Measurements from ENCODE around the gene NOP9.

The NOP9 gene

GRCh38 chr14:24317141-24317928 lies 17.7 kb downstream of the NOP9 start:
- TF ChIP-seq CTCF (IDR thresholded peaks at IDR 0.05; ENCODE audit: extremely low read depth, missing control alignments): no peak
- DNase-seq (ENCODE audit: low spot score): no peak

DNA sequence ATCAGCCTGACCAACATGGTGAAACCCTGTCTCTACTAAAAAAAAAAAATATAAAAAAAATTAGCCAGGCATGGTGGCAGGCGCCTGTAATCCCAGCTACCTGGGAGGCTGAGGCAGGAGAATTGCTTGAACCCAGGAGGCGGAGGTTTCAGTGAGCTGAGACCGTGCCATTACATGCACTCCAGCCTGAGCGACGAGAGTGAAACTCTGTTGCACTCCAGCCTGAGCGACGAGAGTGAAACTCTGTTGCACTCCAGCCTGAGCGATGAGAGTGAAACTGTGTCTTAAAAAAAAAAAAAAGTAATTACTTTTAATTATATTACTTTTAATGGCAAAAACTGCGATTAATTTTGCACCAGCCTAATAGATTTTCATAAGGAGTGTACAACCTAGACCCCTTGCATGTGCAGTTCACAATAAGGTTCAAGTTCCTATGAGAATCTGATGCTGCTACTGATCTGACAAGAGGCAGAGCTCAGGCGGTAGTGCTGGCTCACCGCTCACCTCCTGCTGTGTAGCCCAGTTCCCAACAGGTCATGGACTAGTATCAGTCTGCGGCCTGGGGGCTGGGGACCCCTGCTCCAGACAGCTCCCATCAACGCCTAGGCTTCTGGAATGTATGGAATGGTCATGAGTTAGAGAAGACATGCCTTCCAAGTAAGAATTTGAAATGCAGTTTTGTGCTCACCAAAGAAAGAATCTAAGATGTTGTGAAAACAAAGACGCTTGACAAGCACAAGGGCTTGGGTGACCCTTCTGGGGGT lies 21.7 kb downstream of the NOP9 start:
- no peak for TF ChIP-seq CTCF (IDR thresholded peaks at IDR 0.05; ENCODE audit: extremely low read depth, missing control alignments)
- DNase-seq (ENCODE audit: low spot score): no peak

- no peak for DNase-seq (ENCODE audit: low spot score)
- no peak for TF ChIP-seq CTCF (IDR thresholded peaks at IDR 0.05; ENCODE audit: extremely low read depth, missing control alignments)
Measured at GRCh38 chr14:24322672-24323071, 23.0 kb downstream of the NOP9 start.

DNA sequence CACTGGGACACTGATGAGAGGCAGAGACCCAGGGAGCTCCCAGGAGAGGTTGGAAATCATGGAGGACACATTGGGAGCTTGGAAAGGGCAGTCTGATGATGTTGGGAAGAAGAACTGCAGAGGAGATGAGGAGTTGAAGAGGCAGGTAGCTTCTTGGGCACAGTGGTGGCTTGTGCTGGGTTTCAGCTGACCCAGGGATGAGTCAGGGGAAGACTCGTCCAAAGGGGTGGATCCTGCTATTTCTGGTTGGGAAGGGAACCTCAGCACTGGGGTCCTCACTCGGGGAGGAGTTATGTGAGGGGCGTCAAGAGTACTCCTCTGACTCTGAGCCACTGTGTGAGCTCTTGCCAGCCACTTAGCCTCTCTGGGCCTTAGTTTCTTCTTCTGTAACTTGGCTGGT lies 23.7 kb downstream of the NOP9 start:
- no peak for DNase-seq (ENCODE audit: low spot score)
- no peak for TF ChIP-seq CTCF (IDR thresholded peaks at IDR 0.05; ENCODE audit: extremely low read depth, missing control alignments)

GRCh38 chr14:24324024-24324423 lies 24.4 kb downstream of the NOP9 start:
- DNase-seq (ENCODE audit: low spot score): no peak
- no peak for TF ChIP-seq CTCF (IDR thresholded peaks at IDR 0.05; ENCODE audit: extremely low read depth, missing control alignments)

GRCh38 chr14:24325041-24325530 lies 25.4 kb downstream of the NOP9 start:
- no peak for TF ChIP-seq CTCF (IDR thresholded peaks at IDR 0.05; ENCODE audit: extremely low read depth, missing control alignments)
- no peak for DNase-seq (ENCODE audit: low spot score)

- TF ChIP-seq CTCF (IDR thresholded peaks at IDR 0.05; ENCODE audit: extremely low read depth, missing control alignments): no peak
- no peak for DNase-seq (ENCODE audit: low spot score)
Measured at GRCh38 chr14:24325963-24326362, 26.3 kb downstream of the NOP9 start.
